Endodermal cell (in vitro differentiated cells): ENCODE results near the gene TMEM116. TPM values are rescaled to one million over a fixed set of nuclear protein-coding genes. Genes with fewer than 3 reads are reported as not detected.

Experiments used
- DNase-seq: peaks from one replicate; pipeline ENCODE4 v3.0.0-alpha.2; 2017
- H3K27ac ChIP-seq: 2 replicates; pipeline ENCODE4 v1.5.1; 2013; ENCODE audit warnings: mild to moderate bottlenecking, low read depth, low read length, moderate library complexity
- H3K27me3 ChIP-seq: 2 replicates; pipeline ENCODE4 v1.6.1; 2013; ENCODE audit warnings: mild to moderate bottlenecking, low read length, moderate library complexity; ENCODE audit not compliant: insufficient read depth, control insufficient read depth, poor library complexity, severe bottlenecking
- H3K36me3 ChIP-seq: 2 replicates; pipeline ENCODE4 v1.7.0; 2013; ENCODE audit warnings: mild to moderate bottlenecking, low read length, moderate library complexity; ENCODE audit not compliant: control insufficient read depth, insufficient read depth
- H3K4me1 ChIP-seq: one replicate; pipeline ENCODE4 v1.7.0; 2013; ENCODE audit warnings: low read length; ENCODE audit not compliant: control insufficient read depth, insufficient read depth
- H3K4me3 ChIP-seq: 2 replicates; pipeline ENCODE4 v1.5.1; 2013; ENCODE audit warnings: mild to moderate bottlenecking, low read length, moderate library complexity
- H3K9ac ChIP-seq: 2 replicates; pipeline ENCODE4 v1.6.1; 2013; ENCODE audit warnings: mild to moderate bottlenecking, low read length, moderate library complexity; ENCODE audit not compliant: poor library complexity, severe bottlenecking; ENCODE audit errors: extremely low read depth
- H3K9me3 ChIP-seq: 2 replicates; pipeline ENCODE4 v1.6.1; 2013; ENCODE audit warnings: mild to moderate bottlenecking, low read length, moderate library complexity; ENCODE audit not compliant: control insufficient read depth
- H3K27ac Mint-ChIP-seq: 2 replicates; pipeline ENCODE4 v1.8.0; 2020; ENCODE audit warnings: mixed read lengths
- H3K27me3 Mint-ChIP-seq: 2 replicates; pipeline ENCODE4 v1.8.0; 2021; ENCODE audit warnings: mild to moderate bottlenecking, mixed read lengths; ENCODE audit not compliant: insufficient read depth
- H3K36me3 Mint-ChIP-seq: 2 replicates; pipeline ENCODE4 v1.8.0; 2020; ENCODE audit warnings: low read depth, mixed read lengths
- H3K4me1 Mint-ChIP-seq: 2 replicates; pipeline ENCODE4 v1.8.0; 2020; ENCODE audit warnings: mixed read lengths
- H3K4me3 Mint-ChIP-seq: 2 replicates; pipeline ENCODE4 v1.8.0; 2020; ENCODE audit warnings: mild to moderate bottlenecking, moderate library complexity, mixed read lengths
- H3K9me3 Mint-ChIP-seq: 2 replicates; pipeline ENCODE4 v1.8.0; 2020; ENCODE audit warnings: mild to moderate bottlenecking, mixed read lengths
- CTCF ChIP-seq: fragments of 200-600 bp; sonication (generic); conservative IDR thresholded peaks from 2 replicates; pipeline ENCODE4 v1.5.0; 2021; ENCODE audit warnings: antibody characterized with exemption, mild to moderate bottlenecking
- WGBS, 2 experiments: methylation state at CpG; one replicate each; pipeline versions ENCODE4 v1.1.5 to v1.1.7; 2013; ENCODE audit warnings: missing lambda C conversion rate in 2 of 2, mixed read lengths in 1 of 2; ENCODE audit not compliant: insufficient coverage in 1 of 2, insufficient read length in 1 of 2; 5-methylcytosine and 5-hydroxymethylcytosine counted together
- total RNA-seq, 2 donors: library from RNA; stranded (reverse); fragmentation: NEBNext Ultra II Directional in 1 of 2; extraction: Animal tissue kit (Norgen Biotek cat#: 25700) in 1 of 2; gene quantifications; 2 replicates in 1 of 2; 3 replicates in 1 of 2; pipeline ENCODE4 v1.2.1, GENCODE V29; 2021

Gene TMEM116
- total RNA-seq, 2 donors from 2014 or later: 13.1 to 17.0 TPM

- Mint-ChIP-seq H3K27ac (no peak overlapping the region), H3K4me3 (no peak overlapping the region), H3K27me3 (no peaks in the 10 kb centered on the region), H3K36me3 (peaks cover 2% of the 10 kb centered on the region), H3K4me1 (no peaks in the 10 kb centered on the region), H3K9me3 (peaks cover 4% of the 10 kb centered on the region)
- Histone ChIP-seq H3K4me3 (no peak overlapping the region), H3K9me3 (peaks cover 14% of the 10 kb centered on the region), H3K4me1 (no peaks in the 10 kb centered on the region), H3K9ac (no peak overlapping the region), H3K27me3 (no peaks in the 10 kb centered on the region), H3K27ac (no peak overlapping the region), H3K36me3 (no peaks in the 10 kb centered on the region)
- 91 to 100% methylated on average over 2 to 5 of the region's 5 CpGs for WGBS, 2 experiments
- DNase-seq: no peak
- TF ChIP-seq CTCF: no peak
Observed at GRCh38 chr12:111942557-111942956, 70.4 kb downstream of the TMEM116 start.

GRCh38 chr12:111937429-111937828, 75.5 kb downstream of the TMEM116 start:
- H3K27ac ChIP-seq: no peak overlapping the region
- DNase-seq: no peak
- H3K36me3 ChIP-seq: no peaks in the 10 kb centered on the region
- H3K9ac ChIP-seq: no peak overlapping the region
- H3K4me1 Mint-ChIP-seq: peaks cover 4% of the 10 kb centered on the region
- no peak overlapping the region for H3K27ac Mint-ChIP-seq
- H3K4me1 ChIP-seq: no peaks in the 10 kb centered on the region
- no peaks in the 10 kb centered on the region for H3K9me3 Mint-ChIP-seq
- no peak overlapping the region for H3K4me3 Mint-ChIP-seq
- no peaks in the 10 kb centered on the region for H3K27me3 Mint-ChIP-seq
- H3K27me3 ChIP-seq: no peaks in the 10 kb centered on the region
- H3K36me3 Mint-ChIP-seq: no peaks in the 10 kb centered on the region
- H3K9me3 ChIP-seq: no peaks in the 10 kb centered on the region
- 100% methylated on average over 1 of the region's 1 CpG for WGBS, 2 experiments
- TF ChIP-seq CTCF: no peak
- H3K4me3 ChIP-seq: no peak overlapping the region

GRCh38 chr12:111936869-111937268, 76.1 kb downstream of the TMEM116 start:
- Histone ChIP-seq H3K4me1 (no peaks in the 10 kb centered on the region), H3K4me3 (no peak overlapping the region), H3K9me3 (no peaks in the 10 kb centered on the region), H3K36me3 (no peaks in the 10 kb centered on the region), H3K9ac (no peak overlapping the region), H3K27me3 (no peaks in the 10 kb centered on the region), H3K27ac (no peak overlapping the region)
- DNase-seq: no peak
- peaks cover 10% of the 10 kb centered on the region for H3K4me1 Mint-ChIP-seq
- no peak for TF ChIP-seq CTCF
- no peaks in the 10 kb centered on the region for H3K36me3 Mint-ChIP-seq
- H3K9me3 Mint-ChIP-seq: no peaks in the 10 kb centered on the region
- no peak overlapping the region for H3K4me3 Mint-ChIP-seq
- H3K27ac Mint-ChIP-seq: no peak overlapping the region
- no peaks in the 10 kb centered on the region for H3K27me3 Mint-ChIP-seq
